GM19035 (cell line): ENCODE data around the gene MAZ.
"Not testable (repeated sequence)": the region's sequence is repeated elsewhere in the genome, so short reads cannot be mapped to it uniquely, and the experiment has no call there.

Source experiments
- ATAC-seq: cut with Tn5 transposase; IDR thresholded peaks from one replicate; pipeline ENCODE4 v1.9.1; 2021; ENCODE audit not compliant: unreplicated experiment

Gene MAZ

DNA sequence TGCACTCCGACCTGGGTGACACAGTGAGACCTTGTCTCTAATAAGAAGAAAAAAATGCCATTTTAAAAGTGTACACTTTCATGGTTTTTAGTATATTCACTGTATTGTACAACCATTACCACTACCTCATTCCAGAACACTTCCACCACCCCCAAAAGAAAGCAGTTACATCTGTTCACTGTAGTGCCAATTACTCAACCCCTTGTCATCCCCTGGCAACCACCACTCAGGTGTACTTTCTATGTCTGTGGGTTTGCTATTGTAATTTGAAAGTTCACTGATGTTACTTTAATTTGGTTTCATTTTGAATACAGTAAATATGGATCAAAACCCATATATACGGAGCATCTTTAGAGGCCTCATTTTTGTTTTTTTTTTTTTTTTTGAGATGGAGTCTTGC, 22.2 kb upstream of the MAZ start:
- ATAC-seq: no peak

DNA sequence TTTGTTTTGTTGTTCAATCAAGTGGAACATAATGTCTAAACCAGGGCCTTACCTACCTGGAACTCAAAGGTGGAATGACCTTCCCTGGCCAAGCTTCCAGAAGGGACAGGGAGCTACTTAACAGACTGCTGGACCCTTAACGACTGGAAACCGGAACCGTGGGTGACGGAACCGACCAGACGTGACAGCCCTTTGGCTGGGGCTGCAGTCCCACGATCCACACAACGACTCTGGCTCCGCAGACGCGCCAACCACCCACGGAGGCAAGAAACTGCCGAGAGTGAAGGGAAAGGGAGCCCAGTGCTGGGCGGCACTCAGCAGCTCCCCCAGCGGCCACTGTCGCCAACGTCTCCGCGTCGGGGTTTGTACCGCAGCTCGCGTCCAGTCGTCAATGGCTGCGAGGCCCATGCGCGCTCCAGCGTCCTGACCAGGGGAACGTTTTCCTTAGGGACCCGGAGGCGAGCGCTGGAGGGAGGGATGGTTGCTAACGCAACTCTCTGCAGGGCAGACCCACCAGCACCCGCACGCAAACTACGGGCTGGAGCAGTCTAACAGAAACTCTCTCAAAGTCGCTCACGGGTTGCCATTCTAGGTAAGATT, 21.3 kb upstream of the MAZ start:
- ATAC-seq: no peak

DNA sequence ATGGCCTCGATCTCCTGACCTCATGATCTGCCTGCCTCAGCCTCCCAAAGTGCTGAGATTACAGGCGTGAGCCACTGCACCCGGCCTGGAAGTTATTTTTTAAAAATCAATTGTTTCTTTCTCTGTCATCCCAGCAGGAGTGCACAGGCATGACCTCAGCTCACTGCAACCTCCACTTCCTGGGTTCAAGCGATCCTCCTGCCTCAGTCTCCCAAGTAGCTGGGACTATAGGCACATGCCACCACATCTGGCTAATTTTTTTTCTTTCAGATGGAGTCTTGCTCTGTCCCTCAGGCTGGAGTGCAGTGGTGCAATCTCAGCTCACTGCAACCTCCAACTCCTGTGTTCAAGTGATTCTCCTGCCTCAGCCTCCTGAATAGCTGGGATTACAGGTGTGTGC, 19.2 kb upstream of the MAZ start:
- not testable (repeated sequence) for ATAC-seq

DNA sequence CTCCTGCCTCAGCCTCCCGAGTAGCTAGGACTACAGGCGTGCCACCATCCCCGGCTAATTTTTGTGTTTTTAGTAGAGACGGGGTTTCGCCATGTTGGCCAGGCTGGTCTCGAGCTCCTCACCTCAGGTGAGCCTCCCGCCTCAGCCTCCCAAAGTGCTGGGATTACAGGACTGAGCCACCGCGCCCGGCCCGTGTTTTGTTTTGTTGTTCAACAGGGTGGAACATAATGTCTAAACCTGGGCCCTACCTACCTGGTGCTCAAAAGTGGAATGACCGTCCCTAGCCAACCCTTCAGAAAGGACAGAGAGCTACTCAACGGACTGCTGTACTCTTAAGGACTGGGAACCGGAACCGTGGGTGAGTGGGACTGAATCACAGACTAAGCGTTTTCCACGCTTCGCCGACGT, 16.6 kb upstream of the MAZ start:
- no peak for ATAC-seq

DNA sequence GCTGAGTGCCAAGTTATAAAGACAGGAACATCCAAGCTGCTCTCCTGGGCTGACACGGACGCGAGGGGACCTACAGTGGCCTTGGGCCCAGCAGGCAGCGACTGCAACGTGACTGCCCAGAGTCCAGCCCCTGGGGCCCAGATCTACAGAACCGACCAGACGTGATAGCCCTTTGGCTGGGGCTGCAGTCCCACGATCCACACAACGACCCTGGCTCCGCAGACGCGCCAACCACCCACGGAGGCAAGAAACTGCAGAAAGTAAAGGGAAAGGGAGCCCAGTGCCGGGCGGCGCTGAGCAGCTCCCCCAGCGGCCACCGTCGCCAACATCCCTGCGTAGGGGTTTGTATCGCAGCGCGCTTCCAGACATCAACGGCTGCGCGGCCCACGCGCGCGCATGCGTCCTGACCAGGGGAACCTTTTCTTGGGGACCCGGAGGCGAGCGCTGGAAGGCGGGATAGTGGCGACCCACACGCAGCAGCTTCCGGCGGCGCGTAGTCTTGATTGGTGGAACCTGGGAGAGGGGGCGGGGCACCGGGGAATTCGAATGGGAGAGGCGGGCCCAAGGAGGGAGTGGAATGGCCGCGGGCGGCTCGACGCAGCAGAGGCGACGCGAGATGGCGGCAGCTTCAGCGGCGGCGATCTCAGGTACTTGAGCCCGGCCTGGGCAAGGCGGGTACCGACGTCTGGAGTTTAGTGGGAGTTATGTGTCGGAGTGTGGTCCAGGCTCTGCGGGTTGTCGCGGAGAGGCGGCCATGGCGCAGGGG, 16.0 kb upstream of the MAZ start, which contains the start of gene KIF22:
Gene KIF22, plus strand, starts transcription at position 569 of the 766 bp plus-strand sequence. Its CDS starts 9 bp downstream, at position 578.
- peak; percentile 92 for ATAC-seq

DNA sequence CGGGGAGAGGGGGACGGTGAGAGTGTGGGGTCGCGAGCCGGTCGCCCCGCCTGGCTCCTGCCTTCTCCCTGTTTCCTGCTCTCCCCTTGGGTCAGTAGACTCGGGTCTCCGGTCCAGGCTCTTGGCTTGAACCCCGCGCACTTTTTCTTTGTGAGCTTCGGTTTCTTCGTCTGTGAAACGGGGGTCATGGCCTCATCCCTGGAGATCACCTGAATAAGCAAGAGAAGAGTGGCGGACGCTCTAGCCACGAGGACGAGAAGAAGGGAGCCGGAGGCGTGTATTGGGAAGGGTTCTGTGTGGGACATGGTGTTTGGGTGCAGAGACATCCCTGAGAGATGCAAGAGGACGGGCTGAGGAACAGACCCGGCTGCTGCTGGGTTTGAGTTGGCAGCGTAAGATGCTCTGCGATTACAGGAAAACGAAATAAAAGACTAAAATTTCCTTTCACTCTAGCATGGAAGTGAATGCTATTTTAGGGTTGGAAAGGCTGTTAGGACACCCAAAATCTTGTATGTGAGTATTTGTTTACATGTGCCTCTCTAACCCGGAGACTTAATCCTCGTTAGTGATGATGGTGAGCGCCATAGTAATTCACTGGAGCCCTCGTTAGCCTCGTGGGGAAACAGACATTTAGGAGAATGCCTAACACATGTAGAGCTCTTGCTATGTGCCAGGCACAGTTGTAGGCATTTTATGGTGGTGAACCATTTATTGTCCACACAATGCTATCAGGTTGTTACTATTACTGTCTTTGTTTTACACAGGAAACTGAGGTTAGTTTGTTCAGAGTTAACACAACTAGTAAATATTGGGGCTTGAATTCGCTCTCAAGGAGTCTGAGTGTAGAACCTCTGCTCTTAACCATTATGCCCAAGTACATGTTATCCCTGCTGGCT, 15.1 kb upstream of the MAZ start:
- ATAC-seq: no peak

DNA sequence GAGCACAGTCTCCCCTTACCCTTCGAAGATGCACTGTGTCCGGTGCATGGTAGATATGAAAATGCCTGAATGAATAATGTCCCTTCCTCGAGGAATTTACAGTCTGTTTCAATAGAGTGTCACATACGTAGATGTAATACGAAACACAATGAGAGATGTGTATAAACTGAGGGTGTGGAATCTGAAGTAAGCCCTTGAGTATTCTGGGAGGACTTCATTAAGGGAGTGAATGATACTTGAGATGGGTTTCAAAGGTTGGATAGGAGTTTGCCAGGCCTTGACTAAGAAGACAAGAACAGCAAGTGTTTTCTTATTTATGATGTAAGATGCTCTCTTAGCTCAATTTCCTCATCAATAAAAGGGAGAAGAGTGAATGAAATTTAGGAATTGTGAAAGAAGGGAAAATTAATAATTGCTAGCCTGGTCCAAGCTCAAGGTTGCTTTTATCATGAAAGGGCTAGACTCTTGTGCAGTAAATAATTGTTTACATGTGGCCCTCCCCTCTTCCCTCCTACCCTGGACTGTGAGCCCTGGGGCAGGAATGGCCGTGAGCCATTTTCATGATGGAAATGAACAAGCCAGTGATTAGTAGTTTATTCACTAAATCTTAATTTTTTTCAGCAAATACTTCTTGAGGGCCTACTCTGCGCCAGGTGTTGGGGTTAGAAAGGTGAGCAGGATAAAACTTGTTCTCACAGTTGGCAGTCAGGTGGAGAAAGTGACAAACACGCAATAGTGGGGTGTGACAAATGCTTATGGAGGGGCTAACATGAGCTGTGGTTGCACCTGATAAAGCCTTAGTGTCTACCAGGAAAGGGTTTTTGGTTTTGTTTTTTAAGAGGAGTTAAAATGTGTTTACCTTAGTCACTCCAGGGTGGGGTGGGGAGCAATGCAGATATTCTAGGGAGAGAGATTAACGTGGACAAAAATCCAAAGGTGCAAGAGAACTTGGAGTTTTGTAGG, 14.2 kb upstream of the MAZ start:
- ATAC-seq: no peak

DNA sequence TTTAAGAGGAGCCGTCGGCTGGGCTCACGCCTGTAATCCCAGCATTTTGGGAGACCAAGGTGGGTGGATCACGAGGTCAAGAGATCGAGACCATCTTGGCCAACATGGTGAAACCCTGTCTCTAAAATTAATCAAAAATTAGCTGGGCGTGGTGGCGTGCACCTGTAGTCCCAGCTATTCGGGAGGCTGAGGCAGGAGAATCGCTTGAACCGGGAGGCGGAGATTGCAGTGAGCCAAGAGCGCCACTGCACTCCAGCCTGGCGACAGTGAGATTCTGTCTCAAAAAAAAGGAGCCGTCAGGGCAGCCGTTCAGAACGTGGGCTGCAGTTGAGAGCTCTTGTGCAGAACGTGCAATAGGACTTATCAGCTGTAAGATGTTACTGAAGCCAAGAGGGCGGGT, 13.2 kb upstream of the MAZ start:
- ATAC-seq: not testable (repeated sequence)

DNA sequence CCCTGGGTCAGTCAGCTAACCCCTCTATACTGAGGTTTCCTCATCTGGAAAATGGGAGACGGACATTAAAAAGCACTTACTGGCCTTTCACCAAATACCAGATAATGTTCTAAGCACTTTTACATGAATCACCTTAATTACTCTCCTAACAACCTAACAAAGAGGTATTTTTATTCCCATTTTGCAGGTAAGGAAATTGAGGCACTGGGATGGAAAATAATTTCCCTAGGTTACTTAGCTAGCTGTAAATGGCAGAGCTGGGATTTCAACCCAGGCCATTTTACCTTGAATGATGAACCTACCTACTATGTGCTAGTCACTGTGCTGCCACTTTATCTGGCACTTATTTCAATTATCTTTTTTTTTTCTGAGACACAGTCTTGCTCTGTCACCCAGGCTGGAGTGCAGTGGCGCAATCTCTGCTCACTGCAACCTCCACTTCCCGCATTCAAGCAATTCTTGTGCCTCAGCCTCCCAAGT, 12.1 kb upstream of the MAZ start:
- no peak for ATAC-seq

DNA sequence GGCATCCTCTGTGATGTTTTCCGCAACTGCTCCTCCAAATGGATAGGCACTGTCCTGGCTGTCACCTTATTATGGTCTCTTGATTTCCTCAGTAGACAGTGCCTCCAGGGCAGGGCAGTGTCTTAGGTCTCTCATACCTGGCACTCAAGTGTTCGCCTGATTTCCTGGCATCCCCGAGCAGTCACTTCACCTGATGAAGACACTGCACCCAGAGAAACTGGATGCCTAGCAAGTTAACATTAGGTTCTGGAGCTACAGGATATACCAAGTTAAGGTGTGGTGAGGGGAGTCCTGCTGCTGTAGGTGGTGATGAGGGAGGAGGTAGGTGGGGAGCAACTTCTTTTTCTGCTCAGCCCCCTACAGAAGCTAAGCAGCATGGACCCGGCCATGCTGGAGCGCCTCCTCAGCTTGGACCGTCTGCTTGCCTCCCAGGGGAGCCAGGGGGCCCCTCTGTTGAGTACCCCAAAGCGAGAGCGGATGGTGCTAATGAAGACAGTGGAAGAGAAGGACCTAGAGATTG, 3.9 kb upstream of the MAZ start:
- ATAC-seq: no peak

DNA sequence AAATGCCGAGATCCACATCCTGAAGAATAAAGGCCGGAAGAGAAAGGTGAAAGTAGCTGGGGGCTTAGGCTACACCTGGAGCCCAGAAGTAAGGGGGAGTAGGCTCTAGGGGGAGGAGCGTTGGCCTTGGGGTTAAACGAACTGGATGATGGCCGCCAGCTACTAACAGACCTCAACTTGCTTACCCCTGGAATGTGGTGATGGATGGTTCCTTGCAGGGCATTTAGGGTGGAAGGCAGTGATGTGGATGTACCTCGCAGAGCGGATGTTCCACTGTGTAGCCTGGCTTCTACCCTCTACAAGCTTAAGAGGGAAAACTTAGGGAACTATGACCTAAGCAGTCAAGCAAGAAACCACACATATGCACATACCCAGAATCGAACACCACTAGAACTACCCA, 2.3 kb upstream of the MAZ start:
- no peak for ATAC-seq

DNA sequence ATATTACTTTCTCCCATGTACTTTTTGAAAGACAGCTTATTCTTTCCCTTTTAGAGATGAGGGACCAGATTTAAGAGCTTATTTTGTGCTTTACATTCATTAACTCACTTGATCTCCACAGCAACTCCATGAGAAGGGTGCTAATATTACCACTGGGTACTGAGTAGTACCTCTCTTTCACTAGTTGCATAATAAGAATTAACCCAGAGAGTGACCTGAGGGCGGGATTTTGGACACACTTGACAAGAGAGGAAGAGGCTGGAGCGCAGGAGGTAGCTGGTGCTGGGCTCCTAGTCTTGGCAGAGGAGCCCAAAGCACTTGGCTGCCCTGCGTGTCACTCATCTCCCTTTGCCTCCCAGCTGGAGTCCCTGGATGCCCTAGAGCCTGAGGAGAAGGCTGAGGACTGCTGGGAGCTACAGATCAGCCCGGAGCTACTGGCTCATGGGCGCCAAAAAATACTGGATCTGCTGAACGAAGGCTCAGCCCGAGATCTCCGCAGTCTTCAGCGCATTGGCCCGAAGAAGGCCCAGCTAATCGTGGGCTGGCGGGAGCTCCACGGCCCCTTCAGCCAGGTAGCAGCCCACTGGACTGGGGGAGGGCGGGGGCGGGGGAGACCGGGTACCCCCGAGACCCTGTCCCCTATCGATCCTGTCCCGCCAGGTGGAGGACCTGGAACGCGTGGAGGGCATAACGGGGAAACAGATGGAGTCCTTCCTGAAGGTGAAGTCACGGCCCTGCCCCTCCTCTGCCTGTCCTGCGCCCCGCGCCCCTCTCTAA, 1.7 kb upstream of the MAZ start:
- no peak for ATAC-seq

DNA sequence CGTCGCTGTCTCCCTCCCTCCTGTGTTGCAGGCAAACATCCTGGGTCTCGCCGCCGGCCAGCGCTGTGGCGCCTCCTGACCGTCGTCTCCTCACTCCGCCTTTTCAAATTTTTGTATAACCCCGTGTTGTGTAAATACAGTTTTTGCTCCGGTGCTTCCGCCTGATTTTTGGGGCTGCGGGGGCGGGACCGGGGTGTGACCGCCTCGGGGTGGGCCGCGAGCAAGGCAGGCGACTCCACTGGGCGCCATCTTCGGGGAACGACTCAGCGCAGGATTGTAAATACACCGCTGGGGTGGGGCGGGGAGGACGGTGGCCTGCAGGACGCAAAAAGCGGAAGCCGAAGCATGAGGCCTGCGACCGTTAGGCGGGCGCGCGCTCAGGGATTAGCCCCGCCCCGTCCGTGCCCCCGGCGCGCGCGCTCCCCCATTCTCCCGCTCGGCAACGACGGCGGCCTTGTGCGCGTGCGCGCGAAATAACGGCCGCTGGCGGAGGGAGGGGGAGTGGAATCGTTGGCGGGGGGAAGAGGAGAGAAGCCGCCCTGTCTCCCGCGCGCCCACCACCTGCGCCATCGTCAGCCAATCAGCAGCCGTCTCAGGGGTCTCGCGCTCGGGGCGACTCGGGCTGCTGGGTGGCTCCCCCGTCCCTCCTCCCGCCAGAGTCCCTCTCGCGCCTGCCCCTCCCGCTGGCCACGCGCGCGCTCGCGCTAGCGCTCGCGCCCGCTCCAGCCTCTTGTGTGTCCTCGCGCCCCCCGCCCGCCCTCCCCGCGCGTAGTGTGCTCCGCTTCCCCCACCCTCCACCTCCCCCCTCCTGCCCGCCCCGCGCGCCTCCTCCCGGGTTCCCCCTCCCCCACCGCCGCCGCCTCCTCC, 864 bp upstream of the MAZ start:
- ATAC-seq: peak; percentile 53

DNA sequence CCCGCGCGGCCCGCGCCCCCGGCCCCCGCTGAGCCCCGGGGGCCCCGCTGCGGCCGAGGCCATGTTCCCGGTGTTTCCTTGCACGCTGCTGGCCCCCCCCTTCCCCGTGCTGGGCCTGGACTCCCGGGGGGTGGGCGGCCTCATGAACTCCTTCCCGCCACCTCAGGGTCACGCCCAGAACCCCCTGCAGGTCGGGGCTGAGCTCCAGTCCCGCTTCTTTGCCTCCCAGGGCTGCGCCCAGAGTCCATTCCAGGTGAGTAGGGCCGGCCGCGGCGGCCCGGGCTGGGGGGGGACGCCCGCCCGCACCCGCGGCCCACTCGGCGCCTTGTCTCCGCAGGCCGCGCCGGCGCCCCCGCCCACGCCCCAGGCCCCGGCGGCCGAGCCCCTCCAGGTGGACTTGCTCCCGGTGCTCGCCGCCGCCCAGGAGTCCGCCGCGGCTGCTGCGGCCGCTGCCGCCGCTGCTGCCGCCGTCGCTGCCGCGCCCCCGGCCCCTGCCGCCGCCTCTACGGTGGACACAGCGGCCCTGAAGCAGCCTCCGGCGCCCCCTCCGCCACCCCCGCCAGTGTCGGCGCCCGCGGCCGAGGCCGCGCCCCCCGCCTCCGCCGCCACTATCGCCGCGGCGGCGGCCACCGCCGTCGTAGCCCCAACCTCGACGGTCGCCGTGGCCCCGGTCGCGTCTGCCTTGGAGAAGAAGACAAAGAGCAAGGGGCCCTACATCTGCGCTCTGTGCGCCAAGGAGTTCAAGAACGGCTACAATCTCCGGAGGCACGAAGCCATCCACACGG, 504 bp downstream of the MAZ start:
- ATAC-seq: no peak

DNA sequence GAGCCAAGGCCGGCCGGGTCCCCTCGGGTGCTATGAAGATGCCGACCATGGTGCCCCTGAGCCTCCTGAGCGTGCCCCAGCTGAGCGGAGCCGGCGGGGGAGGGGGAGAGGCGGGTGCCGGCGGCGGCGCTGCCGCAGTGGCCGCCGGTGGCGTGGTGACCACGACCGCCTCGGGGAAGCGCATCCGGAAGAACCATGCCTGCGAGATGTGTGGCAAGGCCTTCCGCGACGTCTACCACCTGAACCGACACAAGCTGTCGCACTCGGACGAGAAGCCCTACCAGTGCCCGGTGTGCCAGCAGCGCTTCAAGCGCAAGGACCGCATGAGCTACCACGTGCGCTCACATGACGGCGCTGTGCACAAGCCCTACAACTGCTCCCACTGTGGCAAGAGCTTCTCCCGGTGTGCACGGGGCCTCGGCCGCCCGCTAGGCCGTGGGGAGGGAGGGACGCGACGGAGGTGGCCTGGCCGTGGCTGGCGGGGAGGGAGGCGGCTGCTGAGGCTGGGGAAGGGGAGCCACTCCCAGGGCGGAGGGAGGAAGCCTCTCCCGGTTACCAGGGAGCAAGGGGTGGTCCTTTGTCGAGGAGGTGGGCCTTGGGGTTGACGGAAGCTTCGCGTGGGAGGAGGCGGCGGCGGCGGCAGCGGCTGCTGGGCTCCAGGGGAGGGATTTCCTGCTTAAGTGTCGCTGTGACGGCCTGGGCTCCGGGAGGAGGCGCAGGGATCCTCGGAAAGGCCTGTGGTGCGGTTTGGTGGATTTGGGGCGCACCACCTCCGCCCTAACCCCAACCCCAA, 1.3 kb downstream of the MAZ start:
- ATAC-seq: peak; percentile 24

DNA sequence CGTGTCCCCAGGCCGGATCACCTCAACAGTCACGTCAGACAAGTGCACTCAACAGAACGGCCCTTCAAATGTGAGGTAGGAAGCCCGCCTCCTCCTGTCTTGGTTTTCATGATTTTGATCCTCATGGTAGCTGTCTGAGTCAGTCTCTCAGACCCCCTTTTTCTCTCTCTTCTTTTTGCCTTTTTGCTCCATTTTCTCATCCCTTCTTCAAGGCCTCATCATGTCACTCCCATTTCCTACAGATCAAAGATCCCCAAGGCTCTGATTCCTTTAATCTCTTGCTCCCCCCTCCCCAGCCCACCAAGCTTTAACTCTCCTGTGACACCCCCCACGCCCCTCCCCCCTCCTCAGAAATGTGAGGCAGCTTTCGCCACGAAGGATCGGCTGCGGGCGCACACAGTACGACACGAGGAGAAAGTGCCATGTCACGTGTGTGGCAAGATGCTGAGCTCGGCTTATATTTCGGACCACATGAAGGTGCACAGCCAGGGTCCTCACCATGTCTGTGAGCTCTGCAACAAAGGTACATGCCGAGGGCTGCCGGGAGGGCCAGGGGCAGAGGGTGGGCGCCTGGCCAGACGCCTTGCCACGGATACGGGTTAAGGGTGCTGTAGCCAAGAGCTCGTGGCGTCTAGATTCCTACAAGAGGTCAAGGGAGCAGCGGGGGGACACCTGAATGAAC, 2.0 kb downstream of the MAZ start:
- no peak for ATAC-seq
